SK-N-SH treated with all-trans-retinoic acid at 6 μM for 48 hours (cell line): Measurements from ENCODE around the gene CDC6.

Source experiments
- ATAC-seq: fragments of 200-7000 bp; cut with Tn5 transposase; 3 replicates; pipeline ENCODE4 v1.9.1; 2020; ENCODE audit warnings: mild to moderate bottlenecking, moderate library complexity
- ARNTL ChIP-seq: fragments of 450-650 bp; formaldehyde crosslinking; IDR thresholded peaks from 2 replicates; pipeline ENCODE4 v1.5.0; 2020; ENCODE audit warnings: low read depth, mild to moderate bottlenecking, moderate library complexity, borderline replicate concordance
- BACH2 ChIP-seq: fragments of 250-450 bp; sonication (Bioruptor Pico); IDR thresholded peaks from 2 replicates; pipeline ENCODE4 v1.9.0; 2021; ENCODE audit warnings: mild to moderate bottlenecking, borderline replicate concordance
- CSDC2 ChIP-seq: fragments of 250-450 bp; sonication (Bioruptor Pico); IDR thresholded peaks from 2 replicates; pipeline ENCODE4 v1.5.0; 2020; ENCODE audit warnings: mild to moderate bottlenecking, moderate library complexity
- ESRRG ChIP-seq: fragments of 250-450 bp; sonication (Bioruptor Pico); IDR thresholded peaks from 2 replicates; pipeline ENCODE4 v1.6.1; 2021; ENCODE audit warnings: mild to moderate bottlenecking
- GLIS3 ChIP-seq: fragments of 250-450 bp; sonication (Bioruptor Pico); IDR thresholded peaks from 2 replicates; pipeline ENCODE4 v1.5.0; 2020; ENCODE audit warnings: mild to moderate bottlenecking, moderate library complexity
- ISL1 ChIP-seq: fragments of 250-450 bp; sonication (Bioruptor Pico); IDR thresholded peaks from 2 replicates; pipeline ENCODE4 v2.1.2; 2022; ENCODE audit warnings: mild to moderate bottlenecking, moderate library complexity
- OSR1 ChIP-seq: fragments of 250-450 bp; sonication (Bioruptor Pico); IDR thresholded peaks from 2 replicates; pipeline ENCODE4 v1.8.0; 2022; ENCODE audit warnings: moderate library complexity, mild to moderate bottlenecking, inconsistent platforms
- PPARA ChIP-seq: fragments of 250-450 bp; sonication (Bioruptor Pico); IDR thresholded peaks from 2 replicates; pipeline ENCODE4 v1.5.0; 2020; ENCODE audit warnings: mild to moderate bottlenecking, borderline replicate concordance
- RARB ChIP-seq: fragments of 250-450 bp; sonication (Bioruptor Pico); IDR thresholded peaks from 2 replicates; pipeline ENCODE4 v1.8.0; 2021; ENCODE audit warnings: mild to moderate bottlenecking, moderate library complexity
- SNAI2 ChIP-seq: fragments of 250-450 bp; sonication (Bioruptor Pico); IDR thresholded peaks from 2 replicates; pipeline ENCODE4 v1.5.0; 2020; ENCODE audit warnings: mild to moderate bottlenecking, moderate library complexity
- TCF4 ChIP-seq: fragments of 250-450 bp; sonication (Bioruptor Pico); IDR thresholded peaks from 2 replicates; pipeline ENCODE4 v1.8.0; 2021; ENCODE audit warnings: mild to moderate bottlenecking, moderate library complexity, borderline replicate concordance
- TOX ChIP-seq: fragments of 250-450 bp; sonication (Bioruptor Pico); IDR thresholded peaks from 2 replicates; pipeline ENCODE4 v1.8.0; 2021; ENCODE audit warnings: mild to moderate bottlenecking, moderate library complexity, borderline replicate concordance
- ZC3H10 ChIP-seq: fragments of 250-450 bp; sonication (Bioruptor Pico); IDR thresholded peaks from 2 replicates; pipeline ENCODE4 v1.5.1; 2021; ENCODE audit warnings: mild to moderate bottlenecking, moderate library complexity
- ZFP3 ChIP-seq: fragments of 250-450 bp; sonication (Bioruptor Pico); IDR thresholded peaks from 2 replicates; pipeline ENCODE4 v1.5.0; 2020; ENCODE audit warnings: mild to moderate bottlenecking, moderate library complexity
- ZFP30 ChIP-seq: fragments of 450-650 bp; formaldehyde crosslinking; IDR thresholded peaks from 2 replicates; pipeline ENCODE4 v1.5.0; 2022; ENCODE audit warnings: mild to moderate bottlenecking, moderate library complexity
- ZNF565 ChIP-seq: fragments of 450-650 bp; formaldehyde crosslinking; conservative IDR thresholded peaks from 2 replicates; pipeline ENCODE4 v1.5.0; 2020; ENCODE audit warnings: low read depth, mild to moderate bottlenecking, moderate library complexity
- ZNF70 ChIP-seq: fragments of 450-650 bp; formaldehyde crosslinking; IDR thresholded peaks from 2 replicates; pipeline ENCODE4 v1.5.0; 2020; ENCODE audit warnings: mild to moderate bottlenecking, moderate library complexity
- ZNF8 ChIP-seq: fragments of 450-650 bp; formaldehyde crosslinking; IDR thresholded peaks from 2 replicates; pipeline ENCODE4 v1.5.0; 2020; ENCODE audit warnings: mild to moderate bottlenecking, moderate library complexity
- TF ChIP-seq, protein P1 (sequence below): fragments of 250-450 bp; sonication (Bioruptor Pico); IDR thresholded peaks from 2 replicates; pipeline ENCODE4 v1.5.0; 2020; ENCODE audit warnings: mild to moderate bottlenecking, moderate library complexity
- TF ChIP-seq, protein P2 (sequence below): fragments of 250-450 bp; sonication (Bioruptor Pico); IDR thresholded peaks from 2 replicates; pipeline ENCODE4 v1.5.1; 2020; ENCODE audit warnings: low read depth, mild to moderate bottlenecking, moderate library complexity
- TF ChIP-seq, protein P3 (sequence below): fragments of 250-450 bp; sonication (Bioruptor Pico); IDR thresholded peaks from 2 replicates; pipeline ENCODE4 v1.8.0; 2021; ENCODE audit warnings: low read depth, mild to moderate bottlenecking, moderate library complexity, borderline replicate concordance

CDC6 gene

DNA sequence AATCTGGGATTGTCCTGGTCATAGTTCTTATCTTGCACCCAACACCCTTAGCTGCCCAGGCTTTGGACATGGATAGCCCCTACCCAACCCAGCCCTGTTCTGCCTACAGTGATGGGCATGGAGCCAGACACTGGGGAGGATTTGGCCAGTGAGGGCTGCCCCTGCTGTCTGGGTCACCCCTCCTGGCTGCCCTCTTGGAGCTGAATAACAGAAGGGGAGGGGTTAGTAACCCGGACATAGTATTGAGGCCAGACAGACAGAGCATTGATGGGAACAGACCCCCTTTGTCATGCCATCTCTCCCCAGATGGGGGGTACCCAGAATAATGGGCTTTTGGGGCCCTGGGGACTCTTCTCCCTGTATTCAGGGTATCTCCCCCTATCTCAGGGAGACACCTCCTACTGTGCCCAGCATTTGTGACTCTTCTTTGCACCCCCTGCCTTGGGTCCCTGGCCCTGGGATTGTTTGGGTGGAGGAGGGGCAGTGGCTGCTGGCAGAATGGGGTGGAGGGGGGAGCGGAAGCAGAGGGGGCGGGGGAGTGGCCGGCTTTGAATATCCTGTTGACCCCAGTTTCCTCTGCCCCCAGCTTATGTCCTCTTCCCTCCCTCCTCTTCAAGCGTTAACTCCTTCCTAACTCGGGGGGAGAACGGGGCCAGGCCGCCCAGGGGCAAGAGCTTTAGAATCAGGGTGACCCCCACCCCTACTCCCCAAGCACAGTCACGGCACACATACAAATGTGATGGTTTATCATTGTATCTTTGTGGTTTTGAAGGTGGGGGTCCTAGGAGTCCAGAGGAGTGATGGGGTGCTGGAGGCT lies 59.8 kb downstream of the CDC6 start:
- TF ChIP-seq ESRRG (CRISPR knock-in tag), result no peak
- TF ChIP-seq BACH2 (CRISPR knock-in tag), result no peak
- TF ChIP-seq ZFP3 (CRISPR knock-in tag), result no peak
- no peak for TF ChIP-seq ZNF8 (CRISPR knock-in tag)
- TF ChIP-seq OSR1 (CRISPR knock-in tag), result no peak
- TF ChIP-seq ZC3H10 (CRISPR knock-in tag), result no peak
- TF ChIP-seq, protein P1, sequence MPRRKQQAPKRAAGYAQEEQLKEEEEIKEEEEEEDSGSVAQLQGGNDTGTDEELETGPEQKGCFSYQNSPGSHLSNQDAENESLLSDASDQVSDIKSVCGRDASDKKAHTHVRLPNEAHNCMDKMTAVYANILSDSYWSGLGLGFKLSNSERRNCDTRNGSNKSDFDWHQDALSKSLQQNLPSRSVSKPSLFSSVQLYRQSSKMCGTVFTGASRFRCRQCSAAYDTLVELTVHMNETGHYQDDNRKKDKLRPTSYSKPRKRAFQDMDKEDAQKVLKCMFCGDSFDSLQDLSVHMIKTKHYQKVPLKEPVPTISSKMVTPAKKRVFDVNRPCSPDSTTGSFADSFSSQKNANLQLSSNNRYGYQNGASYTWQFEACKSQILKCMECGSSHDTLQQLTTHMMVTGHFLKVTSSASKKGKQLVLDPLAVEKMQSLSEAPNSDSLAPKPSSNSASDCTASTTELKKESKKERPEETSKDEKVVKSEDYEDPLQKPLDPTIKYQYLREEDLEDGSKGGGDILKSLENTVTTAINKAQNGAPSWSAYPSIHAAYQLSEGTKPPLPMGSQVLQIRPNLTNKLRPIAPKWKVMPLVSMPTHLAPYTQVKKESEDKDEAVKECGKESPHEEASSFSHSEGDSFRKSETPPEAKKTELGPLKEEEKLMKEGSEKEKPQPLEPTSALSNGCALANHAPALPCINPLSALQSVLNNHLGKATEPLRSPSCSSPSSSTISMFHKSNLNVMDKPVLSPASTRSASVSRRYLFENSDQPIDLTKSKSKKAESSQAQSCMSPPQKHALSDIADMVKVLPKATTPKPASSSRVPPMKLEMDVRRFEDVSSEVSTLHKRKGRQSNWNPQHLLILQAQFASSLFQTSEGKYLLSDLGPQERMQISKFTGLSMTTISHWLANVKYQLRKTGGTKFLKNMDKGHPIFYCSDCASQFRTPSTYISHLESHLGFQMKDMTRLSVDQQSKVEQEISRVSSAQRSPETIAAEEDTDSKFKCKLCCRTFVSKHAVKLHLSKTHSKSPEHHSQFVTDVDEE (CRISPR knock-in tag), result no peak
- TF ChIP-seq, protein P2, sequence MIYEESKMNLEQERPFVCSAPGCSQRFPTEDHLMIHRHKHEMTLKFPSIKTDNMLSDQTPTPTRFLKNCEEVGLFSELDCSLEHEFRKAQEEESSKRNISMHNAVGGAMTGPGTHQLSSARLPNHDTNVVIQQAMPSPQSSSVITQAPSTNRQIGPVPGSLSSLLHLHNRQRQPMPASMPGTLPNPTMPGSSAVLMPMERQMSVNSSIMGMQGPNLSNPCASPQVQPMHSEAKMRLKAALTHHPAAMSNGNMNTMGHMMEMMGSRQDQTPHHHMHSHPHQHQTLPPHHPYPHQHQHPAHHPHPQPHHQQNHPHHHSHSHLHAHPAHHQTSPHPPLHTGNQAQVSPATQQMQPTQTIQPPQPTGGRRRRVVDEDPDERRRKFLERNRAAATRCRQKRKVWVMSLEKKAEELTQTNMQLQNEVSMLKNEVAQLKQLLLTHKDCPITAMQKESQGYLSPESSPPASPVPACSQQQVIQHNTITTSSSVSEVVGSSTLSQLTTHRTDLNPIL (CRISPR knock-in tag), result no peak
- no peak for ATAC-seq

DNA sequence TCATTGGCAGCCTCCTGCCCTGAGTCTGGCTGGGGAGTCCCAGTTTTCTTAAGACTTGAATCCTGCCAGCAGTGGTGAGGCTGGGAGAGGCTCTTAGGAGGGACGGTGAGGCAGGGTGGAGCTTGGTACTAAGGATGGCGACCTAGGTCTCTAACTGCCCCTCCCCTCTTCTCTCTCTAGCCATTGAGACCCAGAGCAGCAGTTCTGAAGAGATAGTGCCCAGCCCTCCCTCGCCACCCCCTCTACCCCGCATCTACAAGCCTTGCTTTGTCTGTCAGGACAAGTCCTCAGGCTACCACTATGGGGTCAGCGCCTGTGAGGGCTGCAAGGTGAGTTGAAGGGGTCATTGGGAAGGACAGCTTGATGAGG lies 60.4 kb downstream of the CDC6 start:
- no peak for TF ChIP-seq TCF4 (CRISPR knock-in tag)
- no peak for TF ChIP-seq ZNF565 (CRISPR knock-in tag)
- no peak for TF ChIP-seq SNAI2 (CRISPR knock-in tag)
- no peak for TF ChIP-seq ESRRG (CRISPR knock-in tag)
- TF ChIP-seq, protein P3, sequence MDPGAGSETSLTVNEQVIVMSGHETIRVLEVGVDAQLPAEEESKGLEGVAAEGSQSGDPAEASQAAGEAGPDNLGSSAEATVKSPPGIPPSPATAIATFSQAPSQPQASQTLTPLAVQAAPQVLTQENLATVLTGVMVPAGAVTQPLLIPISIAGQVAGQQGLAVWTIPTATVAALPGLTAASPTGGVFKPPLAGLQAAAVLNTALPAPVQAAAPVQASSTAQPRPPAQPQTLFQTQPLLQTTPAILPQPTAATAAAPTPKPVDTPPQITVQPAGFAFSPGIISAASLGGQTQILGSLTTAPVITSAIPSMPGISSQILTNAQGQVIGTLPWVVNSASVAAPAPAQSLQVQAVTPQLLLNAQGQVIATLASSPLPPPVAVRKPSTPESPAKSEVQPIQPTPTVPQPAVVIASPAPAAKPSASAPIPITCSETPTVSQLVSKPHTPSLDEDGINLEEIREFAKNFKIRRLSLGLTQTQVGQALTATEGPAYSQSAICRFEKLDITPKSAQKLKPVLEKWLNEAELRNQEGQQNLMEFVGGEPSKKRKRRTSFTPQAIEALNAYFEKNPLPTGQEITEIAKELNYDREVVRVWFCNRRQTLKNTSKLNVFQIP (CRISPR knock-in tag), result no peak
- TF ChIP-seq ZNF70 (CRISPR knock-in tag), result no peak
- TF ChIP-seq CSDC2 (CRISPR knock-in tag), result no peak
- no peak for TF ChIP-seq RARB (CRISPR knock-in tag)
- ATAC-seq, result no peak

DNA sequence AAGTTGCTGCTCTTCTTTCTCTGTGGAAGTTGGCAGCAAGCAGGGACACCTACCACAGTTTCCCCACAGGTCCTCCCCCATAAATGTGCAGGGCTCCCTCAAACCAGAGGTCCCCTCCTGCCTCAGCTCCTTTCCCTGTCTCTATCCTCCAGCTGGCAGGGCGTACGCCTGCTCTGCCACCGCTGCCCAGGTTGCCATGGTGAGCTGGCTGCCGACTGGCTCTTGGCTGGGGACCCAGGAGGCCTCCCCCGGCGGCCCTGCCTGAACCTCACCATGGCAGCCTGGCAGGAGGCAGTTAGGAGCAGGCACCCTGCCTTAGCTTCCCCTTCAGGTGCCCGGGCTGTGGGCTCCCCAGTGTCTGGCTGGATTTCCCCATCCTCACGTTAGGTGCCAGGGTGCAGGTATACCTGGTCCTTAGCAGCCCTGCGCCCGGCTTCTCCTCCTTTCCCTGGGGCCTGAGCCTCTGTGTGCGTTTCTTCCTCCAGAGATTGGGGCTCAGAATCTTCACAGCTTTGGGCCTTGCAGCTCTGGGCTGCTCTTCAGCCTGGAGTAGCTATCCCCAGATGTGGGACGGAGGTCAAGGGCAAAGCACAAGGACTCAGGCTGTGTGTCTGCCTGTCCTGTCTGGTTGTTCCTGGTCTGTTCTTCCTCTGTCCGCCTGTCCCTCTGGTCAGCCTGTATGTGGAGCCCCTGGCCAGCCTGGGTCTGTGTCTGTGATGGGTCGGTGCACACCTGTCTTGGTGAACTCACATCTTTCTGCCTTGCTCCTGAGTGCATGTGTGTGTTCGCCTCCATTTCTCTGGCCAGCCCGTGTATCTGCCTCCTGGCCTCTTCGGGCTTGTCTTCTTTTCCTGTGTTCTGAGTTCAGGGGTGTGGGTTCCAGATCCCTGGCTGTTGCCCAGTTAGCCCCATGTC lies 61.1 kb downstream of the CDC6 start:
- ATAC-seq, result peak; percentile 13; the same call in 2 of the 3 replicates
- TF ChIP-seq TCF4 (CRISPR knock-in tag), result no peak
- no peak for TF ChIP-seq ARNTL (CRISPR knock-in tag)
- TF ChIP-seq TOX, result no peak
- no peak for TF ChIP-seq CSDC2 (CRISPR knock-in tag)
- TF ChIP-seq, protein P2 (CRISPR knock-in tag), result no peak
- no peak for TF ChIP-seq ZNF8 (CRISPR knock-in tag)
- TF ChIP-seq BACH2 (CRISPR knock-in tag), result no peak
- no peak for TF ChIP-seq ESRRG (CRISPR knock-in tag)
- no peak for TF ChIP-seq ZNF565 (CRISPR knock-in tag)
- no peak for TF ChIP-seq ISL1 (CRISPR knock-in tag)
- TF ChIP-seq ZC3H10 (CRISPR knock-in tag), result no peak
- TF ChIP-seq ZFP3 (CRISPR knock-in tag), result no peak
- TF ChIP-seq ZFP30, result no peak
- TF ChIP-seq GLIS3 (CRISPR knock-in tag), result no peak
- no peak for TF ChIP-seq PPARA (CRISPR knock-in tag)
- TF ChIP-seq OSR1 (CRISPR knock-in tag), result no peak
- TF ChIP-seq, protein P1 (CRISPR knock-in tag), result no peak
